Measurements from ENCODE around the gene DENND1A.

GRCh38 chr9:123630233-123630632, 299.7 kb downstream of the DENND1A start:
- TF ChIP-seq EZH2 (IDR thresholded peaks at IDR 0.05), result no peak
- no peak for TF ChIP-seq POLR2AphosphoS5 (IDR thresholded peaks at IDR 0.05; ENCODE audit: borderline replicate concordance, low read depth, low read length)
- TF ChIP-seq FOXP2 (optimal IDR thresholded peaks at IDR 0.05; ENCODE audit: control extremely low read depth, extremely low read length, insufficient read depth), result no peak
